Cardiac muscle cell (in vitro differentiated cells and primary cell): Measurements from ENCODE around the gene ABCG1. TPM values are rescaled to one million over a fixed set of nuclear protein-coding genes. Genes with fewer than 3 reads are reported as not detected.

Source experiments
- DNase-seq, 2 donors: peaks; one replicate each; pipeline versions ENCODE4 v3.0.0 to v3.0.0-alpha.2; 2010 to 2017; ENCODE audit warnings: low read depth in 1 of 2, low spot score in 1 of 2
- H3K27ac ChIP-seq: fragments of 200-600 bp; sonication (generic); 2 replicates; pipeline ENCODE4 v1.5.1; 2016
- H3K27me3 ChIP-seq: fragments of 200-600 bp; sonication (generic); 2 replicates; pipeline ENCODE4 v1.6.0; 2016; ENCODE audit warnings: control low read depth
- H3K36me3 ChIP-seq: fragments of 200-600 bp; sonication (generic); 2 replicates; pipeline ENCODE4 v1.5.1; 2016; ENCODE audit warnings: control low read depth
- H3K4me1 ChIP-seq: fragments of 200-600 bp; sonication (generic); 2 replicates; pipeline ENCODE4 v1.8.1; 2017; ENCODE audit warnings: low read depth, mild to moderate bottlenecking, mixed run types
- H3K4me3 ChIP-seq: fragments of 200-600 bp; sonication (generic); 2 replicates; pipeline ENCODE4 v1.5.1; 2016; ENCODE audit warnings: mild to moderate bottlenecking
- H3K9me3 ChIP-seq: fragments of 200-600 bp; sonication (generic); 2 replicates; pipeline ENCODE4 v1.5.1; 2017; ENCODE audit warnings: low read depth, mild to moderate bottlenecking, control low read depth
- CTCF ChIP-seq: IDR thresholded peaks from 2 replicates; pipeline ENCODE4 v1.5.1; 2012; ENCODE audit warnings: low read depth, mild to moderate bottlenecking, low read length
- polyA plus RNA-seq: library from polyadenylated mRNA; unstranded; fragments of >200 nt; fragmentation: Nextera tagmentation; extraction: Ambion mirVana; gene quantifications from 2 replicates; pipeline ENCODE4 v1.2.1, GENCODE V29; 2016
- total RNA-seq: library from RNA; depleted of rRNA; stranded (reverse); fragments of >200 nt; gene quantifications from 2 replicates; pipeline ENCODE4 v1.2.3, GENCODE V29; 2016

ABCG1 gene
- total and polyA plus RNA-seq, 2 experiments from 2014 or later: 4.0 to 4.9 TPM

GRCh38 chr21:42247716-42248115, 28.8 kb downstream of the ABCG1 start:
- no peaks in the 10 kb centered on the region for H3K4me1 ChIP-seq
- TF ChIP-seq CTCF: no peak
- no peaks in the 10 kb centered on the region for H3K9me3 ChIP-seq
- no peaks in the 10 kb centered on the region for H3K27me3 ChIP-seq
- H3K4me3 ChIP-seq: no peak overlapping the region
- no peak for DNase-seq
- H3K36me3 ChIP-seq: no peaks in the 10 kb centered on the region
- H3K27ac ChIP-seq: no peak overlapping the region

GRCh38 chr21:42248241-42248640, 29.3 kb downstream of the ABCG1 start:
- Histone ChIP-seq H3K9me3 (no peaks in the 10 kb centered on the region), H3K36me3 (no peaks in the 10 kb centered on the region), H3K4me1 (no peaks in the 10 kb centered on the region), H3K27me3 (no peaks in the 10 kb centered on the region), H3K27ac (no peak overlapping the region), H3K4me3 (no peak overlapping the region)
- TF ChIP-seq CTCF: no peak
- DNase-seq: no peak

- H3K4me1 ChIP-seq: no peaks in the 10 kb centered on the region
- H3K4me3 ChIP-seq: no peak overlapping the region
- H3K36me3 ChIP-seq: no peaks in the 10 kb centered on the region
- H3K27ac ChIP-seq: no peak overlapping the region
- DNase-seq: no peak
- TF ChIP-seq CTCF: no peak
- no peaks in the 10 kb centered on the region for H3K27me3 ChIP-seq
- H3K9me3 ChIP-seq: no peaks in the 10 kb centered on the region
Measured at GRCh38 chr21:42248783-42249597, 30.1 kb downstream of the ABCG1 start.

- no peak for DNase-seq
- Histone ChIP-seq H3K4me1 (no peaks in the 10 kb centered on the region), H3K27me3 (no peaks in the 10 kb centered on the region), H3K36me3 (no peaks in the 10 kb centered on the region), H3K9me3 (no peaks in the 10 kb centered on the region), H3K4me3 (no peak overlapping the region), H3K27ac (no peak overlapping the region)
- TF ChIP-seq CTCF: no peak
Measured at GRCh38 chr21:42250422-42251403, 31.8 kb downstream of the ABCG1 start.

- Histone ChIP-seq H3K27me3 (no peaks in the 10 kb centered on the region), H3K4me1 (no peaks in the 10 kb centered on the region), H3K9me3 (no peaks in the 10 kb centered on the region), H3K4me3 (no peak overlapping the region), H3K27ac (no peak overlapping the region), H3K36me3 (no peaks in the 10 kb centered on the region)
- TF ChIP-seq CTCF: no peak
- no peak for DNase-seq
Measured at GRCh38 chr21:42251654-42252324, 32.8 kb downstream of the ABCG1 start.
